Mononuclear cell (primary cell): ENCODE data around the gene KBTBD3. TPM values are rescaled to one million over a fixed set of nuclear protein-coding genes. Genes with fewer than 3 reads are reported as not detected.
"Not testable (repeated sequence)": the region's sequence is repeated elsewhere in the genome, so short reads cannot be mapped to it uniquely, and the experiment has no call there.

Experiments used
- H3K27me3 ChIP-seq: 2 replicates; pipeline ENCODE4 v1.6.0; 2011; ENCODE audit warnings: low read length, control low read depth; ENCODE audit not compliant: insufficient read depth
- H3K4me1 ChIP-seq: 2 replicates; pipeline ENCODE4 v1.5.1; 2011; ENCODE audit warnings: mild to moderate bottlenecking, low read length, control low read depth; ENCODE audit not compliant: insufficient read depth
- H3K4me3 ChIP-seq: 2 replicates; pipeline ENCODE4 v1.5.1; 2011; ENCODE audit warnings: mild to moderate bottlenecking, low read length, moderate library complexity
- H3K9me3 ChIP-seq: 2 replicates; pipeline ENCODE4 v1.5.1; 2011; ENCODE audit warnings: low read depth, mild to moderate bottlenecking, control low read depth, low read length
- total RNA-seq: library from RNA; depleted of rRNA; stranded (reverse); fragments of >200 nt; gene quantifications from one replicate; pipeline ENCODE4 v1.2.3, GENCODE V29; 2012

The KBTBD3 gene
- total RNA-seq, 1 donor, result 4.7 TPM

DNA sequence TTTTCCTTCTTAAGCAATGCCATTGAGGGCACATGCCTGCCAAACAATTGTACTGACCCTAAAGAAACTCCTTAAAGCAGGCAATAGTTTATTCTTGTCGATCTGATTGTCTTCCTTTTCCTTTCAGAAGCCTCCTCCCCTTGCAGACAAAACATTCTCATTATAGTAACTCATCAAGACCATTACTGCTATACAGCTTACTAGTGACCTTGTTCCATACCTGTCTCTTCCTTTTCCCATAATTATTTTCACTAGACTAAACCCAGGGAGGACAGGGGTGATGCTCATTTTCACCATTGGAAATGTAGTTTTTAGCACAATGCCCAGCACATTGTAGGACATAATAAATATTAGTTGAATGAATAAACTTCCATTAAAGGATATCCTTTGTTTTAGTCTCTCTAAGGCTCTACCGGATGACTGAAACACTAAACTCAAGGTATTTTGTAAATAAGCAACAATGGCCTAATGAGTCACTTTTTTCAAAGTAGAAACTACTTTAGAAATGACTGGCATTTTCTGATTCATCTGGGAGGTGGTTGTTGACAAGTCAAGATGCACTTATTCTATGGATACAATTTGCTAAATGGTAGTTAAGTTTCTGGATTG lies 45.8 kb downstream of the KBTBD3 start:
- Histone ChIP-seq H3K9me3 (peaks cover 8% of the 10 kb centered on the region), H3K4me1 (no peaks in the 10 kb centered on the region), H3K27me3 (peaks cover 14% of the 10 kb centered on the region), H3K4me3 (no peak overlapping the region)

DNA sequence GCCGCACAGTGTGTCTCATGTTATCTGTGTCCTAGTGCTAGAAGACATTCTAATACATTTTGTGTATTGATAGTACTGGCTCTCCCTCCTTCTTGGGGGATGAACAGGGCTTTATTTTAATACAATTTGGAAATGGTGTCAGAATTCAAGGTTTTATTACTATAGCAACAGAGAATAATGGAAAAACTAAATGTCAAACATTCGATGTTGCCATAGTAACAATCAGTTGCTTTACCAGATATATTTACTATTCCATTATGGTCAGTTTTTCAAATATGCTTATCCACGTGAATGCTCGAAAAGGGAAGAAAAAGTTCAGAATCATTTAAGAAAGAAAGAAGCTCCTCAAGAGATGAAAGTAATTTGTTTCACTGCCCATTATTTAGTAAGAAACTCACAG lies 46.5 kb downstream of the KBTBD3 start:
- Histone ChIP-seq H3K27me3 (peaks cover 12% of the 10 kb centered on the region), H3K4me3 (no peak overlapping the region), H3K4me1 (no peaks in the 10 kb centered on the region), H3K9me3 (peaks cover 8% of the 10 kb centered on the region)

DNA sequence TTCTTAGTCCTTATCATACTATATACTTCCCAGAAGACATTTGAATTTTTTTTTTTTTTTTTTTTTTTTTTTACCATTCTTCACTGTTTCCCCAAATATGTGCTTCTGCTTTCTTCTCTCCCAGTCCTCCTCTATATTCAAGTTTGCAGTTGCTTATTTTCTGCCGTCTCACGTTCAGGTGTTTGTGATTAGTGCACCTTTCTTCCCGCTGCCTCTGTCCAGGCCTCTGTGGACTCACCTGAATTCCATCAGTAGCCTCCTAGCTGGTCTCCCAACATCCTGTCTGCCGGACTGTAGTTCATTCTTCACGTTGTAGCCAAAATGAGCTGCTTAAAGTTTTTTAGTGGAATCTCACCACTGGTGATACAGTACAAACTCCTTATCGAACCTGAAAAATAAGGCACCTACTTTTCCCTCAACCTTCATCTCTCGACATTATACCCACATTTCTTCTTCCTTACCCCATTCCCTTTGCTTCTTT lies 54.3 kb downstream of the KBTBD3 start:
- H3K27me3 ChIP-seq, result peaks cover 5% of the 10 kb centered on the region
- peaks cover 8% of the 10 kb centered on the region for H3K9me3 ChIP-seq
- H3K4me1 ChIP-seq, result peaks cover 21% of the 10 kb centered on the region
- peak overlapping the region; percentile 83 for H3K4me3 ChIP-seq

DNA sequence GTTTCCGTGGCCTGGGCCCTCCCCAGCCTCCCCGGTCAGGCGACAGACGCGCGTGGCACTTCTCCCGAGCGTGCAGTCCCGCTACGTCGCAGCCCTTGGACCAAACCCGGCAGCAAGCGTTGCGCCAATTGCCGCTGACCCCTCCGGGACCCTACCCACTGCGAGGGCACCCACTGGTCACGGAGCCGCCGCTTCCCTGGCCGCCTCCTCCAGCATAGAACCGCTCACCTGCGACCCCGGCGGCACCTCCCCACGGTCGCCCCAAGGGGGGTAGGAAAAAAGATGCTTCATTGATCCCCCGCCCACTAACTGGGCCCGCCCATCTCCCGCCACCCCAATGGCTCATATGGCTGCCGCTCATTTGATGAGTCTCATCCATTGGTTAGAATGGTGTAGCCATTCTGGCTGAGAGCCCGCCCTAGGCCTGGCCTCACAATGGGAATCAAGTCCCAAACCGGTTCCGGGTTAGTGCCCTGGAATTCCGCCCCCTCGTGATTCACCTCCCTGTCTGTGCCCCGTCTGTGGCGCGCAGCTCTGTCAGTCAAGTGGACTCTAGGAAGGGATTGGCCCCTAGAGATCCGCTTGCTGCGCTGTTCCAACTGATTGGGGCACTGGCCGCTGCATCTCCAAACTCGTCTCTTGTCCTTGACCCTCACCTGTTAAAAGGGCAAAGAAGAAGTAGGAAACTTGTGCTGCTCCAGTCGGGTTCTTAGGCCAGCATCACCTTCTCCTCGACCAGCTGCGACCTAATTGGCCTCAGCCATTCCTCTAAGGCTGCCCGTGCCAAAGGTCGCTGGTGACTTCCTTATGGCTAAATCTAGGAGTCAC lies 55.0 kb downstream of the KBTBD3 start, which contains the start of gene MSANTD4:
TSS of gene MSANTD4 (minus strand) at position 274 of the 828 bp plus-strand sequence. CDS start 11,323 bp downstream, outside the sequence.
- H3K27me3 ChIP-seq, result peaks cover 5% of the 10 kb centered on the region
- H3K4me1 ChIP-seq, result peaks cover 21% of the 10 kb centered on the region
- H3K9me3 ChIP-seq, result peaks cover 8% of the 10 kb centered on the region
- peak within 1 kb of the TSS; percentile 83 for H3K4me3 ChIP-seq

DNA sequence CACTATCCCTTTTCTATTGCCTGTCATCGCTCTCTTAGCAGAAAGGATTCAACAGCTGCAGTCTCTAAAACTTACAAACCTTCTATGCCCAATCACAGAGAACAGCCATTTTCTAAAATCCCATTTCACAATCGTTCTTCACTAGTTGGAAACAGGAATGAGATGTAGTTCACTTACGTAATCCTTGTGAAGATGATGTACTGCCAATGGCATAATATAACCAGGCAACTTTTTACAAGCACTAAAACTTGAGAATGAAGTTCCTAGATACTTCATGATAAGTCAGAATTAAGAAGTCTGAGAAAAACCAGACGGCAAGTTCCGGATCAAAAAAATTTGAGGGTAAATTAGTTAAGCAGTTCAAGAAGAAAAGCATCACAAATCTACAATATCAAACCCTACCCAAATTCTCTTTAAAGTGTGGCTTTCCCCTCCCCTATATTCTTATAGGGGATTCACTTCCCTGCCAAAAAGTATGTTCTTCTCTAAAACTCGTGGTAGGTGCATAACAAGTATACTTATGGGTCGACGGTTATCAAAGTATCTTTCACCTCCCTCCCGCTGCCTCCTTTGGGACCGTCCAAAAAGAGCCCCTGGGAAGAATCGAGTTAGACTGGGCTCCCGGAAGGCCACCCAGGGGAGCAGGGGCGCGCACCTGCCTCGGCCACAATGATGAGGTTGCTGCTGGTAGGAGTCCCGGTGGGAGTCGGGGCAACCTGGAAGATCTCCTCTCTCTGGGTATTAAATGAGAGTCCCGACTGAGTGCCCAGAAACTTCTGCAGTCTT lies 55.8 kb downstream of the KBTBD3 start:
- Histone ChIP-seq H3K9me3 (no peaks in the 10 kb centered on the region), H3K4me1 (peaks cover 21% of the 10 kb centered on the region), H3K27me3 (peaks cover 5% of the 10 kb centered on the region), H3K4me3 (peak overlapping the region; percentile 83)

DNA sequence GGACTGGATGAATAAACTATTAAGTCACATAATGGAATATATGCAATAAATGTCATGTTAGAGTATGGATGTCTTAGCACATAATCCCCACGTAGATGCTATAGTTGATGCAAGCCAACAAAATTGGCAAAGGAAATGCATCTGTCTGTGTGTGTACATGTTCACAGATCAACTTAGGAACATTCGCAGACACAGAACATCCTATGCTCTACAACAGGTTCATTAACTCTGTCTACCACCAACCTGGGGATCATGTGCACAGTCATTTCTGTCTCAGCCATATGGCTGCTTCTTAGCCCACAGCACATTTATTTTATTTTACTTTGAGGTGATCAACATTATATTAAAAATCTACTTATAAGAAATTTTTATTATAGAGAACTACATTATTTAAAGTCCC lies 60.1 kb downstream of the KBTBD3 start:
- Histone ChIP-seq H3K4me1 (peaks cover 14% of the 10 kb centered on the region), H3K27me3 (no peaks in the 10 kb centered on the region), H3K9me3 (no peaks in the 10 kb centered on the region), H3K4me3 (no peak overlapping the region)

DNA sequence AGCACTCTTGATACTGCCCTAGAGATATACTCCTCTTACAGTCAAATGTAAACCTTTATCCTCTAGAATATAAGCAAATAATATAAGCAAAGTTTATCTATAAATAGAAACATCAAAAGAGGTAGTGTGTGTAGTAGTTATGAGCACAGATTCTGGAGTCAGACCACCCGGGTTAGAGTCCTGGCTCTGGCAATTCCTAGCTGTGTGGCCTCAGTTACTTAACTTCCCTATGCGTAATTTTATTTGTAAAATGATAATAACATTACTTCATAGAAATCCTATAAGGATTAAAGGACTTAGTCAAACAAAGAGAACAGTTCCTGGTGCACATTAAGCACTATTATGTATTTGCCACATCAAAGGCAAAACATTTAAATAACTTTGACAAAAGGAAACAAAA lies 62.1 kb downstream of the KBTBD3 start:
- no peaks in the 10 kb centered on the region for H3K9me3 ChIP-seq
- H3K4me1 ChIP-seq, result no peaks in the 10 kb centered on the region
- H3K4me3 ChIP-seq, result no peak overlapping the region
- no peaks in the 10 kb centered on the region for H3K27me3 ChIP-seq

DNA sequence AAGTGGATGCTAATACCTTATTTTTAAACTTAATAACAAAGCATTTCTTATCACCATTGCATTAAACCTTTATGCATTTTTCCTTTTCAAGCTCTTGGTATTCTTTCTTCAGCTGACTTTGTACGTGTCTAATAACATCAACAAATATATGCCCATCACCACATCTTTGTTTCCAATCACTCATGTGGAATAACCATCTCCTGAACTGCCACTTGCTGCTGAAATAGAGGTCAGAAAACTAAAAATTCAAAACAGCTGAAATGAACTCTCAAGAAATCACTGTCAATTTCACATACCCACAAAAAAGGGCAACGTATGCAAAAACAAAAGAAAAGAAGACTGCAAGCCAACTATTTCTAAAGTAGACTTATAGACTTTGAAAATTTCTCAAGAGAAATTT lies 62.5 kb downstream of the KBTBD3 start:
- no peaks in the 10 kb centered on the region for H3K27me3 ChIP-seq
- no peaks in the 10 kb centered on the region for H3K9me3 ChIP-seq
- H3K4me1 ChIP-seq, result no peaks in the 10 kb centered on the region
- no peak overlapping the region for H3K4me3 ChIP-seq

DNA sequence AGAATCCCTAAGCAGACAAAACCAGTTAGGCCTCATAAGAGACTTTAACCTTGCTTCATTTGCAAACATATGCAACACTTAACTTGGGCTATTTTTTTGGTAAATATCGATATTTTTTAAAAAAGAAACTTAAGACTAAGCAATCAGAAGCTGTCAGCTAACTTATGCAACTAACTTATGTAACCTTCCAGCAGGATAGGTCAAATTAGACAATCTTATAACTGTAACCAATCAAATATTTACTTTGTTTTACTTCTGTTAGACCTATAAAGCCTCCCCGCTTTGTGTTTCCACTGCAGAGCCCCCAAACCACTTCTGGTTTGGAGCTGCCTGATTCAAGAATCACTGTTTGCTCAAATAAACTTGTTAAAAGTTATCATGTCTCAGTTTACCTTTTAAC lies 63.1 kb downstream of the KBTBD3 start:
- Histone ChIP-seq H3K4me3 (no peak overlapping the region), H3K4me1 (no peaks in the 10 kb centered on the region), H3K9me3 (no peaks in the 10 kb centered on the region), H3K27me3 (no peaks in the 10 kb centered on the region)

DNA sequence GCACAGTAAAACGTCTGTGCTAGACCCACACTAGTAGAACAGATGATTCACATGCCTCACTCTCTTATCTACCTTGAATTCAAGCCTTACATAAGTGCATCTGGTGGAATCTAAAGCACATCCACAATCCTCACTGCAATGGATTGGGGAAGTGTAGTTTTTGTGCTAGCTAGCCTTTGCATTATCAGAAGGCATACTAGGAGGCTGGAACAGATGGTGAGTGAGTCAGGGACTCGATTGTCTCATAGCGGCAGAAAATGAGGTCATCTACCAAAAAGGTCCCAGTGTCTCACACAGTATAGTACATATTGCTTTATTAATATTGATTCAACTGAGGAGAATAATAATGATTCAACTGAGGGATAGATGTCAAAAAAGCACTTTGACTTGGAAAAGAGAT lies 64.4 kb downstream of the KBTBD3 start:
- Histone ChIP-seq H3K27me3 (no peaks in the 10 kb centered on the region), H3K4me1 (no peaks in the 10 kb centered on the region), H3K4me3 (no peak overlapping the region), H3K9me3 (no peaks in the 10 kb centered on the region)

DNA sequence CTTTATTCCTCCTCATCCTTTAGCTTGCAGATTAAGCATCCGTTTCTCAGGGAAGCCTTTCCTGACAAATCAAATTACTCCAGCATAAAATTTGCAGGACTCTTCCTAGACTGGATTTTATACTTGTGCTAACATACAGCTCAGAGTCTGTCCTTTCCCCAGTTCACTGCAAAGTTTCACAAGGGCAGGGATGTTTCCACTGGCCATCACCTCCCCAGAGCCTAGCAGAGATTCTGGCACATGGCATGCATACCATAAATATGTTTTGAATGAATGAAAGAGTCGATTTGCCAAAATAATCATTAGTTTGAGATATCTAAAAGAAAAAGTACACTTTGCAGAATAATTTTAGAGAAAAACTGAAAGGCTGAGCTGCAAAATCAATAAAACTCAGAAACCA lies 65.7 kb downstream of the KBTBD3 start:
- no peaks in the 10 kb centered on the region for H3K27me3 ChIP-seq
- H3K4me3 ChIP-seq, result no peak overlapping the region
- no peaks in the 10 kb centered on the region for H3K9me3 ChIP-seq
- no peaks in the 10 kb centered on the region for H3K4me1 ChIP-seq

DNA sequence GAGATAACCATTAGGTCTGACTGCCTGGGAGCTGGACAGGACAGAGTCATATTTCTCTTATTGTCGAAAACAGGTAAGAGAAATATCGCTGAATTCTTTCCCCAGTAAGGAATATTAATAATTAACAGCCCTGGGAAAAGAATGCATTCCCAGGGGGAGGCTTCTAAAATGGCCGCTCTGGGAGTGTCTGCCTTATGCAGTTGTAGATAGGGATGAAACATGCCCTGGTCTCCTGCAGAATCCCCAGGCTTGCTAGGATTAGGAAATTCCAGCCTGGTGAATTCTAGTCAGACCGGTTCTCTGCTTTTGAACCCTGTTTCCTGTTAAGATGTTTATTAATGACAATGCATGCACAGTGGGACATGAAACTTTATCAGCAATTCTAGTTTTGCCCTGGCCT lies 74.1 kb downstream of the KBTBD3 start:
- not testable (repeated sequence) for H3K9me3 ChIP-seq, H3K4me3 ChIP-seq, H3K27me3 ChIP-seq, H3K4me1 ChIP-seq

DNA sequence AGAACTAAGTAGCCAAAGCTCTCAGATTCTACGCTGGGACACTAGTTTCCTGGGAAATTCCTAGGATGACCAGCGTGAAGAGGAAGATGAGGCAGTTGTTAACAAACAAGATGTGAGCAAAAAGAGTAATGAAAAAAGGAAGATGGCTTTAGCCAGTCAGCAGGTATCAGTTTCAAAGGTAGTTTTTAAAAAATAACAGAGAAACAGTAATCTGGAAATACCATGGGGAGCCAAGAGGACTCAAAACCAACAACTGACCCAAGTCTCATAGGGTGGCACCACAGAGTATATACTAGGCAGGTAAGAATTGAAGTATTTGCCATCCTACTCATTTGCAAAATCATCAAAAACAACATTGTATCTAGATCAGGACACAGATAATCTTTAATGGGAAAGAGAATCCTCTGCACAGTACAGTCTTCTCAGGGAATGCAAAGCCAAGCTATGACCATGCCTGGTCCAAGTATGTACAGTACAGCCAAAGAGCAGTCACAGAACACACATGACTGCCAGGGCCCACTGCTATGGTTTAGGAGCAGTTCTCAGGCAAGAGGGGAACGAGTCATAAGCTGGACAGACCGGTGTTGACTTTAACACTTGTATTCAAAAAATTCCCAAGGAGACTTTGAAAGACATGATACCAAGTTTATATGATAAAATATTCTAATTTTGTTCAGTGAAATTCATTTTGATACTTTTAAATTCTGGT lies 75.7 kb downstream of the KBTBD3 start:
- H3K4me1 ChIP-seq, result no peaks in the 10 kb centered on the region
- H3K4me3 ChIP-seq, result no peak overlapping the region
- no peaks in the 10 kb centered on the region for H3K27me3 ChIP-seq
- peaks cover 9% of the 10 kb centered on the region for H3K9me3 ChIP-seq
